ENCODE measurements around the gene HMGB2.

DNA sequence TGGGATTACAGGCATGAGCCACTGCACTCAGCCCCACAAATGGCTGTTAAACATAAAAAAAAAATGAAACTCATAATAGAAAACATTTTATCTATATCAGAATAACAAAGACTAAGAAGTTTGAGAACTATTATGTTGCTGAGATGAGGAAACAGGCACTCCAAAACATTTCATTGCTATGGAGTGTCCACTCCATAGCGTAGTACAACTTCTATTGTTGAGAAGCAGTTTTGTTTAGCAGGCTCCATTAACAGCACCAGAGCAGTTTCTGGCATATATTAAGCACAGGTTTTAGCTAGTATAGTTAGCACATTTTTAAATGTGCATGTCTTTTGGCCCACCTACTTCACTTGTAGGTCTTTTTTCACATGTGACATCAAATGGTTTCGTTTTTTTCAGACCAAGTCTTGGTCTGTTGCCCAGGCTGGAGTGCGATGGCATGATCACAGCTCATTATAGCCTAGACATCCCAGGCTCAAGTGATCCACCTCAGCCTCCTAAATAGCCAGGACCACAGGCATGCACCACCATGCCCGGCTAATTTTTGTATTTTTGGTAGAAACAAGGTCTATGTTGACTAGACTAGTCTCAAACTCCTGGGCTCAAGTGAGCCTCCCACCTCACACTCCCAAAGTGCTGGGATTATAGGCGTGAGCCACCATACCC is 5.8 kb downstream of the HMGB2 start:
- TF ChIP-seq POLR2A (IDR thresholded peaks at IDR 0.05; ENCODE audit: low read length) (peak; percentile 40), GATA1 (IDR thresholded peaks at IDR 0.05; ENCODE audit: low read depth, low read length) (no peak)
